ENCODE measurements around the gene HERC2.
"Not testable (repeated sequence)": the region's sequence is repeated elsewhere in the genome, so short reads cannot be mapped to it uniquely, and the experiment has no call there.

Gene HERC2

DNA sequence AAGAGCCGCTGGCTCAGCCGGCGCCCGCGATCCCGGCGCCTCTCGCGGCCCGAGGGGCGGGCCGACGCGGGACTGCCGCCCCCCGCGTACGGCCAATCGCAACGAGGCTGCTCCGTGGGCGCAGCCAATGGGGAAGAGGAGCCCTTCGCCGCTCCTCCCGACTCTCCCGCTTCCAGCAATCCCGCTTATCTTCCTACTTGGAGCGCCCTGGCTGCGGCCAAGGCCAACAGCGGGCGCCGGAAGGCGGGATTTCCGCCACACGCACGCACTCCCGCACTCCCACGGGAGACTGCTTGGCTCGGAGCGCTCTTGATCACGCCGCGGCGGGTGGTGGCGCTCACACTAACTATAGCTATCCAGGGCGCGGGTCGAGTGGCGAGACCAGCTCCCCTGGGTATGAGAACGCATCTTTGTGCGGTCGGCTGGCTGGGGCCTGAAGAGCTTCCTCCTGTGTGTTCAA is at the start of gene HERC2:
Gene HERC2, minus strand, starts transcription at position 51 of the 460 bp plus-strand sequence. CDS start 746 bp downstream, outside the sequence.
- not testable (repeated sequence) for DNase-seq

- not testable (repeated sequence) for DNase-seq
Observed at GRCh38 chr15:28365502-28365901, 43.5 kb upstream of the HERC2 start.

DNA sequence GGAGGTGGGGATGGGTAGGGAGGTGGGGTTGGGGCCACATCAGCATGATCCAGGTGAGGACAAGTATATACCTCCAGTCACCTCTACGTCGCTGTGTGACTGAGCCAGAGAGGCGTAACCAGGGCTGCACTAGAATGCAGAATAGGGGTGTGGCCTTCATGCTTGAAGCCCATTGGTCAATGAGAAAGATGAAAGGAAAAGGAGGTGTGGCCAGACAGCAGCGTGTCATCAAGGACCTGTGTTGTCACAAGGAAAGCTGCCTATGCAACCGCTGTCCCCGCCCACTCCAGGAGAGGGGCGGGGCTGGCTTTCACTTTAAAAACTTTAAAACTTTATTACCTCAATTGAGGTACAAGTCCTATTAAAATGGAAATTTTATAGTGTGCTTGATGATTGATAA is 36.0 kb upstream of the HERC2 start, which contains the start of gene GOLGA6L24:
Gene GOLGA6L24, minus strand, starts transcription at position 101 of the 400 bp plus-strand sequence. Its CDS starts 61 bp downstream, at position 40.
- DNase-seq: not testable (repeated sequence)

- not testable (repeated sequence) for DNase-seq
Observed at GRCh38 chr15:28321358-28322078, 461 bp downstream of the HERC2 start.

GRCh38 chr15:28319725-28320124 is 2.3 kb downstream of the HERC2 start:
- not testable (repeated sequence) for DNase-seq

DNA sequence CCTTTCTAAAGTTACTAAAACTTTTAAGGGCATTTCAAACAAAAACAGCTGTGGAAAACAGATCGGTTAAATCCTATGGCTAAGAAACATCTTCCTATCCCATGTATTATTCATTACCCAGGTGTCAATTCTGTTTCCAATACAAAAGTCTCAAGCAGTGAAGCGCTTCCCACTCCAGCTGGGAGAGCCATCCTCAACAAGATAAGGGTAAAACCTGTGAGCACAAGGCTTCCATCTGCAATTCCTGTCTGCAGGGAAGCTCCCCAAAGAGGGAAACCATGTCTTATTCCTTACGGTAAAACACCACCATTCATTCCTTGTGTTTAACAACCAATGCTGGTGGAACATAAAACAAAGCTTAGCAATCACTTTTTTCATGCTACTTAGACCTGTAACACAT is 3.2 kb downstream of the HERC2 start:
- DNase-seq: not testable (repeated sequence)

GRCh38 chr15:28318122-28318521 is 3.9 kb downstream of the HERC2 start:
- not testable (repeated sequence) for DNase-seq

DNA sequence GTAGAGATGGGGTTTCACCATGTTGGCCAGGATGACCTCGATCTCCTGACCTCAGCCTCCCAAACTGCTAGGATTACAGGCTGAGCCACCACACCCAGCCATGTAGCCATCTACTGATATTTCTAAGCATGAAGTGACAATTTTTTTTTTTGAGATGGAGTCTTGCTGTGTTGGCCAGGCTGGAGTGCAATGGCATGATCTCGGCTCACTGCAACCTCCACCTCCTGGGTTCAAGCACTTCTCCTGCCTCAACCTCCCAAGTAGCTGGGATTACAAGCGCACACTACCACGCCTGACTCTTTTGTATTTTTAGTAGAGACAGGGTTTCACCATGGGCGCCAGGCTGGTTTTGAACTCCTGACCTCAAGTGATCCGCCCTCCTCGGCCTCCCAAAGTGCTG is 5.0 kb downstream of the HERC2 start:
- DNase-seq: not testable (repeated sequence)

DNA sequence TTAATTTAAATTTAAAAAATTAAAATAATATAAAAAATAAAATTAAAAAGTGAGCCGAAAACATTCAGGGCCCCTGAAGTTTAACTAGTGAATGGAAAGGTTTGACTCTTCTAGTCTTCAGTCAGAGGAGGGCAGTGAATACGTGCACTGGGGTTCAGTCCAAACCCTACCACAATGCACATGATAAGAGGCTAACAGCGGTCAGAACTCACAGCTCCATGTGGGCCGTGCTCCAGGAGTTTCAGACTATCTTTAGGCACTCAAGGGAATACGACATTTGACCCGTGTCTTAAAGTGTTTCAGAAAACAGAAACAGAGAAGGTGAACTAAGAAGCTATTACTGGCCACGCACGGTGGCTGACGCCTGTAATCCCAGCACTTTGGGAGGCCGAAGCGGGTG is 11.5 kb downstream of the HERC2 start:
- not testable (repeated sequence) for DNase-seq

- not testable (repeated sequence) for DNase-seq
Observed at GRCh38 chr15:28308718-28309117, 13.3 kb downstream of the HERC2 start.

GRCh38 chr15:28305700-28306099 is 16.3 kb downstream of the HERC2 start:
- DNase-seq: not testable (repeated sequence)

GRCh38 chr15:28297434-28297833 is 24.5 kb downstream of the HERC2 start:
- DNase-seq: not testable (repeated sequence)

GRCh38 chr15:28296814-28297213 is 25.2 kb downstream of the HERC2 start:
- not testable (repeated sequence) for DNase-seq

DNA sequence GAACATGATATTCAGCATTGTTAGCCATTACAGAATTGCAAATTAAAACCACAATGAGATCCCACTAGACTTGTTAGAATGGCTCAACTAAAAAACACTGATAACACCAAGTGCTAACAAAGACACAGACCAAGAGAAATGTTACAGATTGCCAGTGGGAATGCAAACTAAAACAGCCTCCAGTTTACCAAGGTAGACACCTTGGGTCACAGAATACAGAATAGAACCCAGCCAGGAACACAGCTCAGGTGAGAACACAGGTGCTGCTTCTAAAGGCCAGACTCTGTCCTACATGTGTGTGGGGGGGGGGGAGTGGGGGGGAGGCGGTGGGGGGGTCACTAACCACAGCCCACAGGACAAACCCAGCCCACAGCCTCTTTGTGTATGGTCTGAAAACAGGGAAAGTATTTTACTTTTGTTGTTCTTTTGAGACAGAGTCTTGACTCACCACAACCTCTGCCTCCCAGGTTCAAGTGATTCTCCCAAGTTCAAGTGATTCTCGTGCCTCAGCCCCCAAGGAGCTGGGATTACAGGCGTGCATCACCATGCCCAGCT is 26.9 kb downstream of the HERC2 start:
- DNase-seq: not testable (repeated sequence)

- DNase-seq: not testable (repeated sequence)
Observed at GRCh38 chr15:28294560-28294959, 27.4 kb downstream of the HERC2 start.

DNA sequence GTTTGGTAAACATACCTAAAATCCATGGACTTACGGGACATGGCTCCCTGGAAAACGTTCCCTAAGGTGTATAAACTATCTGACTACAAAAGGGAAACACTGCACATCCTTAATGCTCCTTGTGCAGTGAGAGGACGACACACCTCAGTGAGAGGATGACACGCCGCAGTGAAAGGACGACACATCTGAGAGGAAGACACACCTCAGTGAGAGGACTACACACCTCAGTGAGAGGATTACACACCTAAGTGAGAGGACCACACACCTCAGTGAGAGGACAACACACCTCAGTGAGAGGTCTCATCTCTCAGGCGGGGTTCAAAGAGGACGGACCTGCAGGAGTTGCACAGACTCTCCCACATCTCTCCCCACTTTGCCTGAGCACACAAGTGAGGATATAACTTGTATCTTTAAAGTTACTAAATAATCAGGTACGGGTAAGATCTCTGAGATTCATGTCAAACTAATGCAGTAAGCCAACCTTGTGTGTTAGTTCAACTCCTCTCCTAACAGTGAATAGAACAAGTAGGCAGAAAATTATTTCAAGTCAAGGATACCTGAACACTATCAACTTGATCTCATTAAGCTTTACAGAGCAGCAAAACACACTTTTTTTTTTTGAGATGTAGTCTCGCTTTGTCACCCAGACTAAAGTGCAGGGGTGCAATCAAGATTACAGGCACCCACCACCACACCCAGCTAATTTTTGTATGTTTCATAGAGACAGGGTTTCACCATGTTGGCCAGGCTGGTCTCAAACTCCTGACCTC is 32.1 kb downstream of the HERC2 start:
- no peak for DNase-seq

DNA sequence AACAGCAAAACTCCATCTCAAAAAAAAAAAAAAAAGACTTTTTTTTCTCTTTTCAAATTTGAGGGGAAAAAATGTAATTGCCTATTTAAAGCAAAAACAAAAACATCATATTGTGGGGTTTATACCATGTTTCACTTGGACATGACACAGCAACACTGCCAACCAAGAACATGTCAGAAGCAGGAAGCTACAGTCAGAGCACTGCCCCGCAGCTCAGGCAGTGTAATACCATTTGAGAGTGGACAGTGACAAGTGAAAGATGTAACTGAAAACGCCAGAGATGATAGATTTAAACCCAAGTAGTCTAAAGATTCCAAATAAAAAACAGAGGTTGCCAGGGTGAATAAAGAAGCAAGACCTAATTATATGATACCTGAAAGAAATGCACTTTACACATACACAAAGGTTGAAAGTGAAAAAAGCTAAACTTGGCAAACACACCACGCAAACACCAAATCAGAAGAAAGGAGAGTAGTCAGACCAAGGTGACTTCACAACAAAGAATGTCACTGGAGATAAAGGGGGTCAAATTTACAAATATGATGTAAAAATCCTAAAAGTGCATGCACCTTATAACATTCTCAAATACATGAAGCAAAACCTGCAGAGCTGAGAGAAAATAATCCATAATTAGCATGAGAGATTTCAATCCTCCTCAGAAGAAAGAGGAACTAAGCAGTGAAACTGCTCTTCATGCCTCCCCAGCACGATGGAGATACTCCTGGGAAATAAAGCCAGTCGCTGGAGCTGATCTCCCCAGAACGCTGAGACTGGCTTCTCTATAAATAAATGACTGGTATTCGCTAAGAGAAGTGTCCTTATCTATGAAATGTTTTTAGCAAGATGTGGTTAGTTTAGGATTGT is 32.9 kb downstream of the HERC2 start:
- DNase-seq: not testable (repeated sequence)

- not testable (repeated sequence) for DNase-seq
Observed at GRCh38 chr15:28286659-28287058, 35.3 kb downstream of the HERC2 start.

DNA sequence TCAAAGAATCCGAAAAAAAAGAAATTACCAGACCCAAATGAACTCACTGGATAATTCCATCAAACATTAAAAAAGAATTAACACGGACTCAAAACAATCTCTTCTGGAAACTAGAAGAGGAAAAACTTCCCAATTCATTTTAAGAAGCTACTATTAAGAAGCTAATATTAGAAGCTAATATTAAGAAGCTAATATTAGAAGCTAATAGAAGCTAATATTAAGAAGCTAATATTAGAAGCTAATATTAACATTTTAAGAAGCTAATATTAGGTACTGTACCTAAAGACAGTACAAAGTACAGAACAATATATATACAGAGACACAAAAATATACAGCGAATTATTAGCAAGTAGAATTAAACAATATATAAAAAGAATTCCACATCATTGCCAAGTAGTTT is 35.9 kb downstream of the HERC2 start:
- DNase-seq: no peak

GRCh38 chr15:28281876-28282275 is 40.1 kb downstream of the HERC2 start:
- no peak for DNase-seq

DNA sequence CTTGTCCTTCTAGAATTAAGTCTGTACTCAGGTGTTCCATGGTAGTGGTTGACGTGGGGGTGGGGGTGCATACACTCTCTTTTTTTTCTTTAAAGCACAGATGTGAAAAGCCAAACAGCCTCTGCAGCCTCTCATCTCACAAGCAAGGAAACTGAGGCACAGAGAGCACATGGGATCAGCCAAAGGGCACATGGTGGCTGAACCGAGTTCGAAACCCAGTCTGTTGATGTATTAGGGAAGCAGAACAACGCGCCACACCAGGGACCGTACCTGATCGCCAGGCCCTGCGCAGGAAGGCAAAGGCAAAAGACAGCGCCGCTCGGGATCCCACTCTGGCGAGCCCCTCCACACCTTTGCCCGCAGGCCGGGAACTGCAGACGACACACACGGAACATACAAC is 47.3 kb downstream of the HERC2 start:
- no peak for DNase-seq

DNA sequence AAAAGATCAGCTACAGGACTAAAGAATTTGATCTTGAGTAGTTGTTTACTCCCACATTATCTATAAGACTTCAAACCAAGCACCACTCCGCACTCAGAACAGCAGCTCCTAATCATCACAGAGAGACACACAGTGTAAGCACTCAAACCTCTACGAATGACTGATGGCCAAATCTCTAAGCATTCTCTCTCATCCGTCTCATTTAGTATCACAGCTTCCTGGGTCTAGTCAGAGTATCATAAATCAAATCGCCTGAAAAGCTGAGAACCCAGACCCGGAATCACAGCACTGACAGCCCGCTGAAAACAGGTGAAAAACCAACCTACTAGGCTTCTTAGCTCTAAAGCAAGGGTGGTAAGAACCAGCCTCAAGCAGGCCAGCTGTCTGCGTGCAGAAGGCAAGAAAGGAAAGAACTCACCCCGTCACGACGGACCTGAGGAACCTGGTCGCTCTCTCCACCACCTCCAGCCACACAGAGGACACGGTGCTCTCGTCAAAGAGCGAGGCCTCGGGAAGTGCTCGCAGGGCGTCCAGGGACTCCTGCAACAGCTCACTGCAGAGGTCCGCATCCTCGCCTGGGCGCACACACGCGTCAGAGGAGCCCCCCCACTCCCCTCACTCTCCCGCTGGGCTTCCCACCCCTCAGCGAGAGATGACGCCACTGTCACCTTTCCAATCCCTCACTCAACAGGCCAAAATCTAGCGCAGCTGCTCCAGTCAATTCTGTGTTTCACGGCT is 47.9 kb downstream of the HERC2 start:
- DNase-seq: no peak

All from right forelimb (tissue), 1 donor.